Activated naive CD4-positive, alpha-beta T cell treated with anti-CD3 and anti-CD28 coated beads, Interleukin-2, amount 50 U/mL, for 16 hours (primary cell): Measurements from ENCODE around the gene IL20RA.
"Not testable (repeated sequence)": the region's sequence is repeated elsewhere in the genome, so short reads cannot be mapped to it uniquely, and the experiment has no call there.

Source experiments
- DNase-seq: peaks from one replicate; pipeline ENCODE4 v3.0.0-alpha.2; 2020

IL20RA gene, protein sequence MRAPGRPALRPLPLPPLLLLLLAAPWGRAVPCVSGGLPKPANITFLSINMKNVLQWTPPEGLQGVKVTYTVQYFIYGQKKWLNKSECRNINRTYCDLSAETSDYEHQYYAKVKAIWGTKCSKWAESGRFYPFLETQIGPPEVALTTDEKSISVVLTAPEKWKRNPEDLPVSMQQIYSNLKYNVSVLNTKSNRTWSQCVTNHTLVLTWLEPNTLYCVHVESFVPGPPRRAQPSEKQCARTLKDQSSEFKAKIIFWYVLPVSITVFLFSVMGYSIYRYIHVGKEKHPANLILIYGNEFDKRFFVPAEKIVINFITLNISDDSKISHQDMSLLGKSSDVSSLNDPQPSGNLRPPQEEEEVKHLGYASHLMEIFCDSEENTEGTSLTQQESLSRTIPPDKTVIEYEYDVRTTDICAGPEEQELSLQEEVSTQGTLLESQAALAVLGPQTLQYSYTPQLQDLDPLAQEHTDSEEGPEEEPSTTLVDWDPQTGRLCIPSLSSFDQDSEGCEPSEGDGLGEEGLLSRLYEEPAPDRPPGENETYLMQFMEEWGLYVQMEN

DNA sequence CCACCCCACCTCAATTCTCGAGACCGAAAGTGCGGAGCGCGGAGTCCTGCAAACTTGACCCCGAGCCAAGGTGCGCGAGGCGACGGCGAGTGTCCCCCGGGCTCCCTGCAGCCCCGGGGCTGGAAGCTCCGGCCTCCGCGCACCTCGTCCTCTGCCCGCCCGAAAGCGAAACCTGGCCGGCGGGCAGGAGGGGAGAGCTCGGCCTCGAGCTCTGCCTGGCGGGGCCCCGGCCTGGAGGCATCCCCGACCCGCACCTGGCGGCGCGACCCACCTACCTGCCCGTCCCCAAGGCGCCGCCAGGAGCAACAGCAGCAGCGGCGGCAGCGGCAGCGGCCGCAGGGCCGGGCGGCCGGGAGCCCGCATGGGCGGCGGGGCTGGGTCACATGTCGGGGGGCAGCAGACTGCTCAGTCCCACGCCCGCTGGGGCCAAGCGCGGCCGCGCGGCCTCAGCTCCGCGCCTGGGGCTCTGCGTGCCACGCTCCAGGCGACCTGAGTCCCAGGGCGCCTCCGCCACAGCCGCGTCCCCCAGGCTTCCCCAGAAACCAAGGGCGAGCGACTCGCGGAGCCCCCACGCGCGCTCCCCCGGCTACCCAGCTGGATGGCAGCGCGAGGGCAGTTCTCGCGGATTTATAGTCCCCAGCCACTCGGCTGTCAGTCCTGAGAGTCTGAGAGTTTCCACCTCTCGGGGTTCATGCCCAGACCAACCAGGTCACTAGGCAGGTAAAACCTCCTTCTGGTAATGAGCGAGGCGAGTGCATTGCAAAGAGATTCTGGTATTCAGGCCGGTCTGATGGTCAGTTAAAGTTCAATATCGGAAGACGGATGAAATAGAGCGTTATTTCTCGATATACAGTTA lies at the start of gene IL20RA:
Gene IL20RA, minus strand, starts transcription at position 600 of the 856 bp plus-strand sequence. Its CDS starts 237 bp downstream, at position 363.
- DNase-seq: peak; percentile 12

DNA sequence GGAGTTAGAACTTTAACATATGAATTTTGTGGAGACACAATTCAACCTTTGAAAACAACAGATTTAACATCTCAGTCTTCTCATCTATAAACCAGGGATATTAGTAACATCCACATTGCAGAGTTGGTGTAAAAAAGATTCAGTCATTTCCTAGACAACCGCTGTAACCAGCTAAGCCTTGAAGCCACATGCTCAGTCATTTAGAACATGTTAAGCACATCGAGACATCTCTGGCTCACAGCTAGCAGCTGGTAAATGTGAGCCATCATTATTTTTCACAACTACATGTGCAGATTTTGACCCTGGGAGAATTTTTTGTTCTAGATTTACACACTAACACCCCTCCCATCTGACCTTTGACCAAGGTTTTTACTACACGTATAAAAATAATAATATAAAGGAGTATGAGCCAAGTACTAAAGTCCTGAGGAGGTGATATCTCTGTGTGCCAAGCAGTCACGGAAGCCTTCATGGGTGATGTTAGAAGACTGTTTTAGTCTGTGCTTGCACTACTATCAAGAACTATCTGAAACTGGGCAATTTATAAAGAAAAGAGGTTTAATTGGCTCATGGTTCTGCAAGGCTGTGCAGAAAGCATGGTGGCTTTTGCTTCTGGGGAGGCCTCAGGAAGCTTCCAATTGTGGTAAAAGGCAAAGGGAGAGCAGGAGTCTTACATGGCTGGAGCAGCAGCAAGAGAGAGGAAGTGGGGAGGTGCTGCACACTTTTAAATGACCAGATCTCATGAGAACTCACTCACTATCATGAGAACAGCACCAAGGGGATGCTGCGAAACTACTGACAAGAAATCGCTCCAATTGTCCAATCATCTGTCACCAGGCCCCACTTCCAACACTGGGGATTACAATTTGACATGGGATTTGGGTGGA lies 48.7 kb upstream of the IL20RA start:
- no peak for DNase-seq

DNA sequence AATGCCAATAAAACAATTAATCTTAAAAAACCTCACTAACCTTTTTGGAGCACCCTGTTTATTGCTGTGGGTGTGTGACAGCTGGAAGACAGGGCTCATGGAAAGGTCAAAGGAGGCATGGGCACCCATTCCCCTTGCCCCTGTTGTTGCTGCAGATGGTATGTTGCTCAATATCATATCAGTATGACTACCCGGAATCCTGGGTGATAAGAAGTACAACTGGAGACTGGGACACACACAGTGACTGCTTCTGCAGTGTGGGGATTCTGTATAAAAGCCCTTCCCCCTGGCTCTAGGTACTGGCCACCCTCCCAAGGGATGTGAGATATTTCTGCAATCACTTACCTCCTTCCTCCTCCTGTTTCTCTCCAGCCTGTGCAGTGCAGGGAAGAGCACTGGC lies 47.3 kb upstream of the IL20RA start:
- no peak for DNase-seq

DNA sequence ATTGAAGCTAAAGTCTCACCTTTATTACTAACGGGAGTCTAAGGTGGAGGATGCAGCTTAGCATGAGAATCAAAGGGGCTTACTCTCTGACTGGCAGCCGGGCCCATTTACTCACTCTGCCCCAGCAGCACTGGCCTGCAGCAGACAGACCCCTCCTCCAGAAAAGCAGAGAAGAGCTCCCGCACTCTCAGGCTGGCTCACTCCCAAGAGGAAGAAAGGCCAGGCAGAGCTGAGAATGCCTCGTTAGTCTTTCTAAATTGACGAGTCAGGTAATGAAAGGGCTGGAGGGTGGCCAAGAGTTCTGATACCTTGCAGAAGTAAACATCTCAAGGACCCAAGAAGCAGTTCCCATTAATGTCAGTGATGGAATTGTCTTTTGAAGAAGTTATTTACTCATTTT lies 44.5 kb upstream of the IL20RA start:
- DNase-seq: no peak

DNA sequence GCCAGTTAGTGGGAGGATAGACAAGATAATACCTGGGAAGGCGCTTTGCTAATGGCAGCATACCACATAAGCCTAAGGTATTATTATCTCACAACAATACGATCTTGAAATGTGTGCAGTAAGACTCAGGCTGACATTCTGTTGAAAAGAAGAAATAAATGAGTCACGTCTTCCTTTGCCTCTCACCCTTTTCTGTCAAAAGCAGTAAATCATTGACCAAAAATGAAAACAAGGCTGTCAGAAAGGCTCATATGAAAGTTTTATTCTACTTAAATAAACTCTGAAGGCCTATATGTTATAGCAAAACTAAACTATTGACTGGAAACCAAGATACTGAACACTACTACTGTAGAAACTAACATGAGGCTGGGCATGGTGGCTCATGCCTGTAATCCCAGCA lies 43.1 kb upstream of the IL20RA start:
- DNase-seq: no peak

DNA sequence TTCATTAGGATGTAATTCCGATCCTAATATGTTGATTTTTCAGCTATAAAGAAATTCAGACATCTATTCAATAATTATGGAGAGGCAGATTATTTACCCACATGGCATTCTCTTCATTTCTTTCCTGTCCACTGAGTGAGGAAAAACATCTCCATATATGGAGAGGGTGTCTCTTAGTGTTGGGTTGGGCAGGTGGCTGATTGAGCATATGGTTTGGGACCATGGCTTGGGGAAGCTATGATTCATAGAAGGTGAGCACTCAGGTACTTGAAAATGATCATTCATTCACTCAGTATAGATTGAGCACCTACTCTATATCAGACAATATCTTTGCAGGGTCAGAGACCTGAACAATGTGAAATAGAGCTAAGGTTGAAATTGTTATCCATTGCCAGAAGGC lies 41.3 kb upstream of the IL20RA start:
- DNase-seq: no peak

DNA sequence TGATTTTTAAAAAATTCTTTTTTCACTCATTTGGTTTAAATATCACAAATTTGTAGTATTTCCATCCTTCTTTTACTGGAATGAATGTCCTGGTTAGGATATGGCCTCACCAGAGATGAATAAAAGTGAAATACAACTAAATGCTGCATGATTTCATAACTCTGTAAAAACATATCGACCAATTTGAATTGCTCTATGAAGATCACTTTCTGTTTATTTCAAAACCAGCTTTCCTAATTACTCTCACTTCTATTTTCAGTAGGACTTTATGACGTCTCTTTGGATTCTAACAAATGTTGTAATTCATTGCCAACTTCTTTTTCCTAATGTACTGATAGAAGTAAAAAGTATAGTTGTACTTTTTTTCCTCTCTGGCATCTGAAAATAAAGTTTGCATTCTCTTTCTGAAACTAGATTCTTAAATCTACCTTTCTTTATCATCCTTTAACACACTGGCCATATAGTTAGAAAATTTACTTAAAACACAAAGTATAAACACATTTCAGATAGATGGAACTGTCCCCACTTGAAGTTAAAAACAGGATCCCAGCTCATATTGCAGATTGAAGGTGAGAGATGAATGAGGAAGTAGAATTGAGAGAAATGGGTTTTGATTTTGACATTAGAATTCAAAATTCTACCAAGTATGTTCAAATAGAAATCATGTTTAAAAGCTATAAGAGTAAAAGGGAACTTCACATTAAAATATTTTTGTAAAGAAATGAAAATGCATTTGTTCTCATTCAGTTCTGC lies 40.3 kb upstream of the IL20RA start:
- no peak for DNase-seq

DNA sequence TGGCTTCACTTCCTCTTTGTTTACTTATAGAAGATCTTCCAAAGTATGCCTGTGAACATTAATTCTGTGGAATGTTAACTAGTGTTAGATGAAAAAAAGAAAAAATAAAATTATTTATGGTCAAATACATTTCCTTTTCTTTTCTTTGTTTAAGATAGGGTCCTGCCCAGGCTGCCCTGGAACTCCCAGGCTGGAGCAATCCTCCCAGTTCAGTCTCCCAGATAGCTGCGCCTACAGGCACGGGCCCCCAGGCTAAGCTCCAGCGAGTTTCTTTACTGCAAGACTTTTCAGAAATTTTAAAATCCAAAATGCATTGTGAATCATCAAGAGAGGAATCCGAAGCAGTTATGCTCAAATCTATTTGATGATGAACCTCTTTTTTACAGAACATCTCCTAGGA lies 39.3 kb upstream of the IL20RA start:
- DNase-seq: no peak

DNA sequence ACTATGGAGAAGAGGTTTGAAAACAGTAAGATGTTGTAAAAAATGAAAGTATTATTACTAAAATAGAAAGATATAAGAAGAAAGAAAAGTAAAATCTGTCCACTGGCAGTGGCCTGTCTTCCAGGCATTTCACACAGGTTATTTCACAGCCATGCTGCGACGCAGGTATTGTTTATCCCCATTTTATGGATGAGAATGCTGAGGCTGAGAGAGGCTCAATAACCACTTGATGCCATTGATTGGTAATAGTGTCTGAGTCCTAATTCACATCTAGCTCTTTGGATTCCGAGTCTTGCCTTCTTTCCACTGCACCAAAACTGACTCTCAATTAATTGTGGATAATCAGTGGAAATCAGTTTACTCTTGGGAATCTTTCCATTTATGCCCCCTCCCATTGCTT lies 37.2 kb upstream of the IL20RA start:
- DNase-seq: no peak

DNA sequence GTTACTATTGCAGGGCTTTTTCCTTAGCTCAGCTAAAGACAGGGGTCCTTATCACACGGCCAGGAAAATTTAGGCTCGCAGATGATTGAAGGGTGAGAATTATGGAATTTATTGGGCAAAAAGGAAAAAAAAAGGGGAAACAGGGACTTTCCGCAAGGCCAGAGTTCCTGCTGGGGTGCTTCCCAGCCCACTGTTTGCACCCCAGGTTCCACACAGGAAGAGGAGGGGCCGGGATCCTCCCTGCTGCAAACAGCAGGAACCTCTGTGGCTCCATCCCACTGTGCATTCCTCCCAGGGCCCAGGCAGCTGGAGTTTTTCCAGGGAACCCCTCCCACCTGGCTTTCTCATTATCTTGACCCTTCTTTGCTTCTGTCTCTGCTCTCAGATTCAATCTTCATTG lies 35.9 kb upstream of the IL20RA start:
- no peak for DNase-seq

DNA sequence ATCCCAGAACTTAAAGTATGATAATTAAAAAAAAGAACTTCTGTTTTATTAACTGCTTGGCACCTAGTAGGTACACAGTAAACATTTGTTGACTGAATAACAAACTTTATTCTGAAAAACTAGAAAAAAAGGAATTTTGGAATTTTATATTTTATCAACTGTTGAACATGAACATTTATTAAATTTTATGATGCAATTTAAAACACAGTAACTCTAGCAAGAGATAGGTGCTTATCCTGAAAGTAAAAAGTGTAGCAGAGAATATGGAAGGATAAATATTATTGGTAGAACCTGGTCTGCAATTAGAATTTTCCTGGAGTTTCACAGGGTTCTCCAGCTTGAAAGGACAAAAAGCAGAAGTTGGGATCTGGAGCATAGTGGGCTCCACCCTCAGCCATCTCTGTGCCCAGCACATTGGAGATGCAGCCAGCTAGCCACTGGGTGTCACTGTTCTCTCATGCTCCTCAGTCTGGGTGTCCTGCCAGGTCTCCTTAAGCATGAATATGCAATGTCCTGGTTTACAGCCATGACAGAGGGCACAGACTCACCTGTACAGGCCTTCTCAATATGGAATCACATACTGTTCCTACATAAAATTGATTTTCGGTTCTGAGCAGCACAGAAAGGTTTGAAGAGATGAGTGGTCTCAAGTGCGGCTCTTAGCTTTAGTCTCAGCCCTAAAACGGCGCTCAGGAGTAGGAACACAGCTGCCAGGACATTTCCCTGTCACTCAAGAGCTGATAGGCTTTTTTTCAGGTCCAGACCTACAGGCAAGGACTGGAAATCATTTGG lies 31.7 kb upstream of the IL20RA start:
- DNase-seq: peak; percentile 49

DNA sequence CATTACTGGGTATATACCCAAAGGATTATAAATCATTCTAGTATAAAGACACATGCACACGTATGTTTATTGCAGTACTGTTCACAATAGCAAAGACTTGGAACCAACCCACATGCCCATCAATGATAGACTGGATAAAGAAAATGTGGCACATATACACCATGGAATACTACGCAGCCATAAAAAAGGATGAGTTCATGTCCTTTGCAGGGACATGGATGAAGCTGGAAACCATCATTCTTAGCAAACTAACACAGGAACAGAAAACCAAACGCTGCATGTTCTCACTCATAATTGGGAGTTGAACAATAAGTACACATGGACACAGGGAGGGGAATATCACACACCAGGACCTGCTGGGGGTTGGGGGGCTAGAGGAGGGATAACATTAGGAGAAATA lies 31.0 kb upstream of the IL20RA start:
- DNase-seq: not testable (repeated sequence)

DNA sequence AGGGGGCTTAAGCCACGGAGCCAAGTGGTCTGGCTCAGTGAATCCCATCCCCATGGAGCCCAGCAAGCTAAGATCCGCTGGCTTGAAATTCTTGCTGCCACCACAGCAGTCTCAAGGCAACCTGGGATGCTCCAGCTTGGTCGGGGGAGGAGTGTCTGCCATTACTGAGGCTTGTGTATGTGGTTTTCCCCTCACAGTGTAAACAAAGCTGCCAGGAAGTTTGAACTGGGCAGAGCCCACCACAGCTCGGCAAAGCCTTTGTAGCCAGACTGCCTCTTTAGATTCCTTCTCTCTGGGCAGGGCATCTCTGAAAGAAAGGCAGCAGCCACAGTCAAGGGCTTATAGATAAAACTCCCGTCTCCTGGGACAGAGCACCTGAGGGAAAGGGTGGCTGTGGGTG lies 25.5 kb upstream of the IL20RA start:
- DNase-seq: no peak

DNA sequence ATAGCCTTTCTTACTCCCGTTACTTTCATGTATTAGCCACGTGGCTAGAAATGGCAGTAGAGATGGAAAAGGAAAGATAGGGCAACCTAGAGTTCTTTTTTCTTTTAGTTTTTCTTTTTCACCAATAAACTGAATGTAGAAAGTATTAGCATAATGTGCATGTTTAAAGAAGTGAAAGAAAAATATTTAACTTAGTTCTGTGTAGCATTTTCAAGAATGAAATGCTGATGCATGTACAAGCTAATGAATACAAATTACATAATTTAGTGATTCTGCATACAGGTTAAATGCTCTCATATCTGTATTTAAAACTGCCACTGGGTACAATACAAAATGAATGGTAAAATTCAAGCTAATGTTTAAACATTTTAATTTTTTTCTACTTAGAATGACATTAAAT lies 22.6 kb upstream of the IL20RA start:
- no peak for DNase-seq

DNA sequence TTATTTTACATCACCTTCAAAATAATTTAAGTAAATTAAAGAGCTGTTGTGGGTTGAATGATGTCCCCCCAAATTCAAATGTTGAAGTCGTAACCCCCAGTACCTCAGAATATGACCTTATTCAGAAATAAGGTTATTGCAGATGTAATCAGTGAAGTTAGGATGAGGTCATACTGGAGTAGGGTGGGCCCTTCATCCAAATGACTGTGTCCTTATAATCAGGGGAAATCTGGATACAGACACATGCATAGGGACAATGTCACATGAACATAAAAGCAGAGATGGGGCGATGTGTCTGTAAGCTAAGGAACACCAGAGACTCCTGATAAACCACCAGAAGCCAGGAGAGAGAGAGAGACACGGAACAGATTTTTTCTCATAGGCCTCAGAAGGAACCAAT lies 13.3 kb upstream of the IL20RA start:
- no peak for DNase-seq

DNA sequence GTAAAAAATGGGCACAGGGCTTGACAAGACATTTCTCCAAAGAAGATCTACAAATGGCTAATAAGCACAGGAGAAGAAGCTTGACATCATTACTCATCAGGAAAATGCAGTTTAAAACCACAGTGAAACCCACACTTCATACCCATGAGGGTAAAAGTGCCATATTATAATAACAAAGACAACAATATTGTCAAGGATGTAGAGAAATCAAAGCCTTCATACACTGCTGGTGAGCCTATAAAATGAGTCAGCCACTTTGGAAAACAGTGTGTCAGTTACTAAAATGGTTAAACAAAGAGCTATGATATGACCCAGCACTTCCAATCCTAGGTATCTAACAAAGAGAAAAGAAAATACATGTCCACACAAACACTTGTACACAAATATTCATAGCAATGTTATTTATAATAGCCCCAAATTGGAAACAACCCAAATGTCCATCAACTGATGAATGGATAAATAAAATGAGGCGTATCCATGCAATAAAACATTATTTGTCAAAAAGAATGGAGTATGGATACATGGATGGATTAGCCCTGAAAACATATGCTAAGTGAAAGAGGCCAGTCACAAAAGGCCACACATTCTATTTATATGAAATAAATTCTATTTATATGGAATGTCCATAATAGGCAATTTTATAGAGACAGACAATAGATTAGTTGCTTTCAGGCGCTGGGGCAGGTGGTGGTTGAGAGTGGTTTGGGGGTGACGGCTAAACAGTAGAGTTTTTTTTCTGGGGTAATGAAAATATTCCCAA lies 11.5 kb upstream of the IL20RA start:
- DNase-seq: no peak

DNA sequence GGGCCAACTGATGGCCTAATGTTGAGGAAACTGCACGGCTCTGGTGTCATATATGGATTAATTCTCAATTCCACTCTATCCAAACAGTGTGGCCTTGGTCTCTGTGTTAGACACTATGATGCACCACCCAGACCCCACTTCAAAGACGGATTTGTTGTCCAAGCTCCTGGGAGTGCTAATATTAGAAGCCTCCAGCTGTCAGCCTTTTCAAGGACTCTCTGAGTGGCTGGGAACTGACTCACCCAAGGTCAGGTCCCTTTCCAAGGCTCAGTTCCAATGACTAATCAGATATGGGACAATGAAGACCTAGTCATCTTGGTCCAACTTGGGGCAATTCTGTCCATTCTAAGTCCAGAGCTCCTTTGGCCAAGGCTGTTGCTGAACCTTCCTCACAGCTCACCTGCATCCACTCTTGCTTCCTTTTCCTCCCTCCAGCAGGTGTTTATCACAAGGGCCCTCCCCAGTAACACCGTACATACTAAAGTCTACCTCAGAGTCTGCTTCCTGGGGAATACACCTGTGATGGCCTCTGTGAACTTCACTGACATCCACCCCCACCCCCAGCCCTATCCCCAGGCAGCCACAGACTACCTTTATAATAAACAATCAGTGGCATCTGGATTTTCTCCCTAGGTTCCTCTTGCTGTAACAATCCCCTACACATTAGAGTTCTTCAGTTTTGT lies 7.2 kb upstream of the IL20RA start:
- DNase-seq: no peak

DNA sequence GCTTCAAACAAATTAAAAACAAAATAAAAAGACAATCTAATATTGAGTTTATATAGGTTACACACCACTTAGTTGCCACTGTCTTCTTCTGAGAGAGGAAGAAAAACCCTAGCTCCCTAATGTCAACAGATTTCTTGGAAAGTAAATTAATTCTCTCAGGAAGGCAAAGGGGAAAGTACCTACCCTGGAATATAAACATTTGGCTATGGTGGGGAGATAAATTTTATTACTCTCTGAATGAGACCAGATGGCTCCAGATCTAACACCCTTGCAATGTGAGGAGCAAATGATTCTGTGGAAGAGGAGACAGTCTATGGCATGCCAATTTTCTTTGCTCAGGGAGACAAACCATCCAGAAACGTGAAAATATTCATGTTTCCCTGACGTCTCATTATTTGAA lies 4.3 kb upstream of the IL20RA start:
- no peak for DNase-seq

DNA sequence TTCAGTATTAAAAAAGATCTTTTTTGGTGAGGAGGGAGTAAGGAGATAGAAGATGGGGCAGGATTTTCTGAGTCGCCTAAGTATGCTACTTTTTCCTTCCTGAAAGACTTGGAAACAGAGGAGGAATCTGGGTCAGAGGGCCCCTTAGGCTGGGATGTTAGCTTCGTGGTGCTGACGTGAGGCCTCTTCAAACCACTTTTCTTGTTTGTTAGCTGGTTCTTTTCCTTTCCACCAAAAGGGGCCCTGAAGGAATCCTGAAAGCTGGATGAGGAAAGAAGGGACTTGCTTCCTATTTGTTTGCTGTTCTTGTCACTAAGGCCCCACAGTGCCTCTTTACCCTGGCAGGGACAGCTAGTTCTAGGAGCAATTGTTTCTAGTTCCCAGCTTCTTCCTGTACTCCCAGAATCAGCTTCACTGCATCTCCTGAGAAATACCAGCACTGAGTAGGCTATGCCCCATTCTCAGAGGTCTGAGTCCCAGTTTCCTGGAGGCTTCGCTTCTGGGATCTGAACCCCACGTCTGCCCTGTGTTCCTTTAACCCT lies 2.2 kb upstream of the IL20RA start:
- no peak for DNase-seq
